GM12864 (cell line): ENCODE results near the gene RASL11A.
"Not testable (repeated sequence)": the region's sequence is repeated elsewhere in the genome, so short reads cannot be mapped to it uniquely, and the experiment has no call there.

ENCODE experiments used
- DNase-seq: peaks from one replicate; pipeline ENCODE4 v3.0.0-alpha.2; 2011; ENCODE audit warnings: low read depth
- H3K4me3 ChIP-seq: 2 replicates; pipeline ENCODE4 v1.5.1; 2011; ENCODE audit warnings: mild to moderate bottlenecking, low read depth, low read length, control low read depth
- TF ChIP-seq, protein P1 (sequence below): IDR thresholded peaks from 2 replicates; pipeline ENCODE4 v1.5.1; 2011; ENCODE audit warnings: low read depth, mild to moderate bottlenecking, moderate library complexity, low read length, control low read depth, inconsistent platforms; ENCODE audit errors: missing control alignments

Gene RASL11A

DNA sequence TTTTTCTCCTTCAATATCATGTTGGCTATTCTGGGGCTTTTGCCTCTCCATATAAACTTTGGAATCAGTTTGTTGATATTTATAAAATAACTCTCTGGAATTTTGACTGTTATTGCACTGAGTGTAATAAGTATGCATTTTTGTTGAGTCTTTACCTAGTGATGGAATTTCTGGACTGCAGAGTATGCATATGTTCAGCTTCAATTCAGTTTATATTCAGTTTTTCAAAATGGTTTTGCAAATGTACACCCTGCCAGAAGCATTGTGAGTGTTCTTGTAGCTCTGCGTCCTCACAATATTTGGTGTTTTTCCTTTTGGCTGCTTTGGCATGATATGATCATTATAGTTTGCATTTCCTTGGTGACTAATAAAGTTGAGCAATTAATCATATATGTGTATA lies 43.1 kb downstream of the RASL11A start:
- DNase-seq, result no peak
- TF ChIP-seq, protein P1, sequence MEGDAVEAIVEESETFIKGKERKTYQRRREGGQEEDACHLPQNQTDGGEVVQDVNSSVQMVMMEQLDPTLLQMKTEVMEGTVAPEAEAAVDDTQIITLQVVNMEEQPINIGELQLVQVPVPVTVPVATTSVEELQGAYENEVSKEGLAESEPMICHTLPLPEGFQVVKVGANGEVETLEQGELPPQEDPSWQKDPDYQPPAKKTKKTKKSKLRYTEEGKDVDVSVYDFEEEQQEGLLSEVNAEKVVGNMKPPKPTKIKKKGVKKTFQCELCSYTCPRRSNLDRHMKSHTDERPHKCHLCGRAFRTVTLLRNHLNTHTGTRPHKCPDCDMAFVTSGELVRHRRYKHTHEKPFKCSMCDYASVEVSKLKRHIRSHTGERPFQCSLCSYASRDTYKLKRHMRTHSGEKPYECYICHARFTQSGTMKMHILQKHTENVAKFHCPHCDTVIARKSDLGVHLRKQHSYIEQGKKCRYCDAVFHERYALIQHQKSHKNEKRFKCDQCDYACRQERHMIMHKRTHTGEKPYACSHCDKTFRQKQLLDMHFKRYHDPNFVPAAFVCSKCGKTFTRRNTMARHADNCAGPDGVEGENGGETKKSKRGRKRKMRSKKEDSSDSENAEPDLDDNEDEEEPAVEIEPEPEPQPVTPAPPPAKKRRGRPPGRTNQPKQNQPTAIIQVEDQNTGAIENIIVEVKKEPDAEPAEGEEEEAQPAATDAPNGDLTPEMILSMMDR, result no peak
- no peak overlapping the region for H3K4me3 ChIP-seq

DNA sequence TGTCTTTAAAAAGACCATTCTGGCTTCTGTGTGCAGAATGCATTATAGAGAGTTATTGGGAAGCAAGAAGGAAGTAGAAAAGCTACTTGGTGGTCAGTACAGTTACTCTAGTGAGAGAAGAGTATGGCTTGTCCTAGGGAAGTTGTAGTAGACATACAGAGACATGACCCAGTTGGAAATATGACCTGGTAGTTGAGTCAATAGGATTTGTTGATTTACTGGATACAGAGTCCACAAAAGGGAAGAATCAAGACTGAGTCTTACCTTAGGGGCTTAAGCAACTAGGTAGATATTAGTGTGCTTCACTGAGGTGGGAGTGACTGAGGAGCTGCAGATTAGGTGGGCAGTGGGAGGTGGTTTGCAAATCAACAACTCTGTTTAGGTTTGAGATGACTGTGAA lies 48.8 kb downstream of the RASL11A start:
- no peak overlapping the region for H3K4me3 ChIP-seq
- no peak for DNase-seq
- TF ChIP-seq, protein P1, result no peak

DNA sequence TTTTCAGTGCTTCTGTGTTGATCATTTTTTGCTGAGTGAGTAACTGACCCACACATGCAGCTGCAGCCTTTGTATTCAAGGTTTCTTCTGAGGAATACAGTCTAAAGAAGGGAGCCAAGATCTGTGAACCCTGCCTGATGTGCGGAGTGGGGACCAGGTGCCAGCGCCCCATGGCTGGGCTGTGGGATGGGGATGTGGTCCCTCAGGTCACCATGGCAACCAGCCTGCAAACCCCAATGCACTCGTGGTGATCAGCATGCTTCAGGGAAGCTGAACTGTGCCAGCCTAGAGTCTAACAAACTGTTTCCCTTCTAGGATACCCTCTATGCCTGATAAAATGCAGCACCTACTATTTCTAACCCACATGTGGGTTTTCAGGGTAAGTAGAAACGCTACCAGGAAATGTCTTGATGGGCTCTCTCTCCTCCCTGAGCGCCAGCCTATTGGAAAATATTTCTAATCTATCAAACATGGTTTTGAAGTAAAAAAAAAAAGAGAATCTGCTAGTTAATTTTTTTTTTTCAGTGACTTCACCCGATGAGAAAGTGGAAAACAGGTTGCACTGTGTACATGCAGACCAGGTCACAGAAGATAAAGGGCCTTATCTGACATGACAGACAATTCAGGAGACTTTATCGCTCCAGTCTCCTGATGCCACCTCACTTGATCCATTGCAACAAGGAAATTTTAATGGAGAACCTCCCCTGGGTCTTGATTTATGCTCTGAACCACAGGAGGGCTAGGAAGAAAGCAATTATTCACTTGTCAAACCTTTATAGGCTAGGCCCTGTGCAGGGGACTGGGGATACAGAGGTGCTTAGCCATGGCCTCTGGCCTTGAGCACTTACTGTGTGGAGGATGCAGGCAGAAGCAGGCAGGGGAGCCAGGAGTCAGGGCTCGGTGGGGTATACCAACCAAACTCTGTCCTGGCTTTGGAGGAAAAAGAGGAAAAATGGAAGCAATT lies 51.1 kb downstream of the RASL11A start:
- H3K4me3 ChIP-seq, result no peak overlapping the region
- DNase-seq, result no peak
- TF ChIP-seq, protein P1, result no peak

- H3K4me3 ChIP-seq, DNase-seq: not testable (repeated sequence)
Measured at GRCh38 chr13:27322443-27322842, 51.8 kb downstream of the RASL11A start.
